Thyroid gland (tissue), 4 donors: ENCODE data around the gene EMID1.

Experiments used
- POLR2A ChIP-seq, 2 donors: fragments of 450-650 bp; IDR thresholded peaks; one replicate each; pipeline ENCODE4 v1.6.1; 2017; ENCODE audit warnings: antibody characterized with exemption in 2 of 2, mild to moderate bottlenecking in 2 of 2, moderate library complexity in 1 of 2
- TF ChIP-seq, protein P1 (sequence below), 6 experiments: fragments of 200-600 bp in 3 of 6; fragments of 450-650 bp in 3 of 6; sonication (generic) in 3 of 6; IDR thresholded peaks; one replicate each; pipeline ENCODE4 v1.5.1; 2016 to 2019; ENCODE audit warnings: antibody characterized with exemption in 6 of 6, mild to moderate bottlenecking in 2 of 6, inconsistent platforms in 1 of 6, moderate library complexity in 1 of 6

DNA sequence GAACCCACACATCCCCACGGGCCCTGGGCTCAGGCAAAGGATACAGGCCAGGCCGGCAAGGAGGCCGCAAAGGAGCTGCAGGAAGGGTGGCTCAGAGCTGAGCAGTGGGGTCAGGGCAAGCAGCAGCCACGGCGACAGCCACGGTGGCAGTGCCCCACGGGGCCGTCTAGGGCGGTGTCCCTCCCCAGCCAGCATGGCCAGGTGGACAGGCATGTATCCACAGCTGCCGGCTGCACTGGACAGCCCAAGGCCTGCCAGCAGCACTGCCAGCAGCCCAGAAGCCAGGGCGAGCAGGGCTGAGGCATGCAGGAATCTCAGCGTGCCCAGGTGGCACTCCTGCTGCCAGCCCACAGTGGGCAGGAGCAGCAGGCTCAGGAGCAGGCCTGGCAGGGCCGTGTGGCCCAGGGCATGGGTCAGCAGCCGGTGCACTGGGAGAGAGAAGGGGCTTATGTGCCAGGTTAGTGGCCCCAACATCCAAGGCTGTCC is 58.1 kb downstream of the EMID1 start:
- TF ChIP-seq, protein P1, sequence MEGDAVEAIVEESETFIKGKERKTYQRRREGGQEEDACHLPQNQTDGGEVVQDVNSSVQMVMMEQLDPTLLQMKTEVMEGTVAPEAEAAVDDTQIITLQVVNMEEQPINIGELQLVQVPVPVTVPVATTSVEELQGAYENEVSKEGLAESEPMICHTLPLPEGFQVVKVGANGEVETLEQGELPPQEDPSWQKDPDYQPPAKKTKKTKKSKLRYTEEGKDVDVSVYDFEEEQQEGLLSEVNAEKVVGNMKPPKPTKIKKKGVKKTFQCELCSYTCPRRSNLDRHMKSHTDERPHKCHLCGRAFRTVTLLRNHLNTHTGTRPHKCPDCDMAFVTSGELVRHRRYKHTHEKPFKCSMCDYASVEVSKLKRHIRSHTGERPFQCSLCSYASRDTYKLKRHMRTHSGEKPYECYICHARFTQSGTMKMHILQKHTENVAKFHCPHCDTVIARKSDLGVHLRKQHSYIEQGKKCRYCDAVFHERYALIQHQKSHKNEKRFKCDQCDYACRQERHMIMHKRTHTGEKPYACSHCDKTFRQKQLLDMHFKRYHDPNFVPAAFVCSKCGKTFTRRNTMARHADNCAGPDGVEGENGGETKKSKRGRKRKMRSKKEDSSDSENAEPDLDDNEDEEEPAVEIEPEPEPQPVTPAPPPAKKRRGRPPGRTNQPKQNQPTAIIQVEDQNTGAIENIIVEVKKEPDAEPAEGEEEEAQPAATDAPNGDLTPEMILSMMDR (IDR thresholded peaks at IDR 0.05): no peak
- no peak for TF ChIP-seq POLR2A (IDR thresholded peaks at IDR 0.05)
